Common myeloid progenitor, CD34-positive (primary cell): ENCODE measurements around the gene DPY19L3. TPM values are rescaled to one million over a fixed set of nuclear protein-coding genes. Genes with fewer than 3 reads are reported as not detected.
A peak's percentile ranks its signal among the peaks of the same experiment; 100 is the strongest.

ENCODE experiments used
- CTCF ChIA-PET: fragments of 350-600 bp; sonication (Branson Sonifier 250); formaldehyde crosslinking; loops from one replicate; lab custom pipeline; 2021; ENCODE audit warnings: antibody characterized with exemption; lab: Charles Lee
- POLR2A ChIA-PET: fragments of 350-600 bp; sonication (Branson Sonifier 250); formaldehyde crosslinking; loops from one replicate; lab custom pipeline; 2021; ENCODE audit warnings: antibody characterized with exemption; lab: Charles Lee
- DNase-seq, 3 donors: peaks; one replicate each; pipeline versions ENCODE4 v3.0.0 to v3.0.0-alpha.2; 2013
- H3K27ac ChIP-seq, 2 experiments: 1 replicate in 1 of 2; 2 replicates in 1 of 2; pipeline ENCODE4 v1.7.0; 2013; ENCODE audit warnings: inconsistent platforms in 2 of 2, low read length in 2 of 2, mild to moderate bottlenecking in 2 of 2, low read depth in 1 of 2, moderate library complexity in 1 of 2; ENCODE audit not compliant: severe bottlenecking in 2 of 2, insufficient read depth in 1 of 2, poor library complexity in 1 of 2
- H3K27me3 ChIP-seq, 5 experiments: replicated peaks in 2 of 5; 1 replicate in 3 of 5; 2 replicates in 2 of 5; pipeline versions ENCODE4 v1.6.1 to v1.7.0; 2013; ENCODE audit warnings: low read length in 4 of 5, mild to moderate bottlenecking in 2 of 5, moderate library complexity in 2 of 5, inconsistent platforms in 1 of 5; ENCODE audit not compliant: insufficient read depth in 5 of 5, control insufficient read depth in 4 of 5
- H3K36me3 ChIP-seq, 4 experiments: 1 replicate in 2 of 4; 2 replicates in 2 of 4; pipeline versions ENCODE4 v1.6.1 to v1.7.0; 2013; ENCODE audit warnings: low read length in 3 of 4, control low read depth in 1 of 4, mild to moderate bottlenecking in 1 of 4; ENCODE audit not compliant: control insufficient read depth in 4 of 4, insufficient read depth in 4 of 4
- H3K4me1 ChIP-seq, 4 experiments: 1 replicate in 3 of 4; 2 replicates in 1 of 4; pipeline versions ENCODE4 v1.6.1 to v1.7.1; 2013; ENCODE audit warnings: low read length in 3 of 4, mild to moderate bottlenecking in 3 of 4, control low read depth in 1 of 4, inconsistent platforms in 1 of 4, moderate library complexity in 1 of 4; ENCODE audit not compliant: control insufficient read depth in 4 of 4, insufficient read depth in 4 of 4; ENCODE audit errors: control extremely low read depth in 1 of 4
- H3K4me3 ChIP-seq, 7 experiments: 1 replicate in 4 of 7; 2 replicates in 3 of 7; pipeline versions ENCODE4 v1.5.1 to v1.7.0; 2013; ENCODE audit warnings: mild to moderate bottlenecking in 7 of 7, low read length in 6 of 7, moderate library complexity in 6 of 7, inconsistent platforms in 2 of 7, low read depth in 2 of 7, control low read depth in 1 of 7; ENCODE audit not compliant: insufficient read depth in 4 of 7, control insufficient read depth in 1 of 7; ENCODE audit errors: extremely low read depth in 1 of 7
- H3K9me3 ChIP-seq, 5 experiments: 1 replicate in 4 of 5; 2 replicates in 1 of 5; pipeline versions ENCODE4 v1.6.1 to v1.7.1; 2013; ENCODE audit warnings: low read length in 4 of 5, mild to moderate bottlenecking in 2 of 5, inconsistent platforms in 1 of 5, low read depth in 1 of 5, moderate library complexity in 1 of 5; ENCODE audit not compliant: control insufficient read depth in 4 of 5, insufficient read depth in 2 of 5; ENCODE audit errors: control extremely low read depth in 1 of 5
- WGBS: methylation state at CpG from one replicate; pipeline ENCODE4 v1.1.5; 2013; ENCODE audit not compliant: insufficient coverage; 5-methylcytosine and 5-hydroxymethylcytosine counted together
- polyA plus RNA-seq: library from polyadenylated mRNA; unstranded; fragments of 120-200 nt; gene quantifications from one replicate; pipeline ENCODE4 v1.2.1, GENCODE V29; 2013

The DPY19L3 gene
- polyA plus RNA-seq, result 27.2 TPM

- Histone ChIP-seq H3K27me3 (no peaks in the 10 kb centered on the region), H3K9me3 (no peaks in the 10 kb centered on the region), H3K4me1 (peaks cover 8 to 18% (median 15%) of the 10 kb centered on the region in 4 experiments), H3K36me3 (peaks cover 8 to 16% (median 10%) of the 10 kb centered on the region in 4 experiments), H3K4me3 (peak within 1 kb of the TSS; percentile 50 to 94 (median 84)), H3K27ac (peak within 1 kb of the TSS; percentile 66 to 89)
- DNase-seq, result peak; percentile 87 to 92 (median 92)
- POLR2A ChIA-PET, result interaction anchor here (0.6 to 1.0 kb wide), 3 partner anchors 47 to 366 kb away, joined by 3 to 6 read pairs (median 4); partner anchors contain the start of gene ZNF507
- CTCF ChIA-PET, result interaction anchor here (2.0 kb wide), 1 partner anchor 18 kb away, joined by 5 read pairs; no protein-coding TSS in a partner anchor
- WGBS, result under 1% methylated on average over 90 of the region's 104 CpGs
Measured at GRCh38 chr19:32405431-32406160, at the start of gene DPY19L3. Gene DPY19L3, plus strand, starts transcription at chr19:32405770. Its CDS starts 2,484 bp downstream, at chr19:32408254.

- Histone ChIP-seq H3K27me3 (no peaks in the 10 kb centered on the region), H3K4me3 (no peak overlapping the region), H3K9me3 (peaks cover 0 to 2% (median 0%) of the 10 kb centered on the region in 5 experiments), H3K27ac (no peak overlapping the region), H3K36me3 (peaks cover 26 to 87% (median 63%) of the 10 kb centered on the region in 4 experiments), H3K4me1 (no peaks in the 10 kb centered on the region)
- ChIA-PET CTCF (interaction anchor here (0.7 to 3.8 kb wide), 3 partner anchors 14 to 20 kb away, joined by 3 to 16 read pairs (median 3); no protein-coding TSS in a partner anchor), POLR2A (no interaction called here)
- no CpG with 5 or more reads among the region's 2 CpGs for WGBS
- no peak for DNase-seq
Measured at GRCh38 chr19:32357720-32358119, 47.9 kb upstream of the DPY19L3 start.

GRCh38 chr19:32358321-32358720 lies 47.2 kb upstream of the DPY19L3 start:
- ChIA-PET POLR2A (interaction anchor here (0.6 kb wide), 2 partner anchors 23 to 48 kb away, joined by 3 to 4 read pairs; no protein-coding TSS in a partner anchor), CTCF (interaction anchor here (0.7 to 3.8 kb wide), 3 partner anchors 19 to 46 kb away, joined by 3 to 16 read pairs (median 3); no protein-coding TSS in a partner anchor)
- H3K9me3 ChIP-seq, result peaks cover 0 to 2% (median 0%) of the 10 kb centered on the region in 5 experiments
- 98% methylated on average over 5 of the region's 5 CpGs for WGBS
- peaks cover 20 to 87% (median 63%) of the 10 kb centered on the region in 4 experiments for H3K36me3 ChIP-seq
- DNase-seq, result no peak
- H3K4me1 ChIP-seq, result no peaks in the 10 kb centered on the region
- no peaks in the 10 kb centered on the region for H3K27me3 ChIP-seq
- H3K4me3 ChIP-seq, result no peak overlapping the region
- H3K27ac ChIP-seq, result no peak overlapping the region

GRCh38 chr19:32359581-32359980 lies 46.0 kb upstream of the DPY19L3 start:
- 94% methylated on average over 4 of the region's 9 CpGs for WGBS
- ChIA-PET CTCF (interaction anchor here (1.5 to 3.8 kb wide), 2 partner anchors 20 to 45 kb away, joined by 3 to 16 read pairs; no protein-coding TSS in a partner anchor), POLR2A (no interaction called here)
- DNase-seq, result no peak
- H3K27ac ChIP-seq, result no peak overlapping the region
- peaks cover 17 to 83% (median 60%) of the 10 kb centered on the region in 4 experiments for H3K36me3 ChIP-seq
- H3K9me3 ChIP-seq, result no peaks in the 10 kb centered on the region
- no peak overlapping the region for H3K4me3 ChIP-seq
- H3K27me3 ChIP-seq, result no peaks in the 10 kb centered on the region
- H3K4me1 ChIP-seq, result no peaks in the 10 kb centered on the region

- DNase-seq, result no peak
- Histone ChIP-seq H3K4me1 (no peaks in the 10 kb centered on the region), H3K36me3 (peaks cover 18 to 77% (median 54%) of the 10 kb centered on the region in 4 experiments), H3K4me3 (no peak overlapping the region), H3K27ac (no peak overlapping the region), H3K27me3 (no peaks in the 10 kb centered on the region), H3K9me3 (no peaks in the 10 kb centered on the region)
- ChIA-PET CTCF (interaction anchor here (1.6 kb wide), 1 partner anchor 22 kb away, joined by 5 read pairs; no protein-coding TSS in a partner anchor), POLR2A (no interaction called here)
- 98% methylated on average over 8 of the region's 9 CpGs for WGBS
Measured at GRCh38 chr19:32361574-32362317, 43.8 kb upstream of the DPY19L3 start.

- H3K27me3 ChIP-seq, result no peaks in the 10 kb centered on the region
- H3K9me3 ChIP-seq, result no peaks in the 10 kb centered on the region
- CTCF ChIA-PET, result interaction anchor here (1.6 kb wide), 1 partner anchor 23 kb away, joined by 5 read pairs; no protein-coding TSS in a partner anchor
- 90% methylated on average over 3 of the region's 5 CpGs for WGBS
- no peak overlapping the region for H3K4me3 ChIP-seq
- DNase-seq, result no peak
- H3K4me1 ChIP-seq, result no peaks in the 10 kb centered on the region
- H3K36me3 ChIP-seq, result peaks cover 16 to 78% (median 54%) of the 10 kb centered on the region in 4 experiments
- POLR2A ChIA-PET, result no interaction called here
- H3K27ac ChIP-seq, result no peak overlapping the region
Measured at GRCh38 chr19:32362318-32362691, 43.3 kb upstream of the DPY19L3 start.
